ENCODE measurements around the gene HOXB6. TPM values are rescaled to one million over a fixed set of nuclear protein-coding genes. Genes with fewer than 3 reads are reported as not detected.

The HOXB6 gene
- total and polyA plus RNA-seq, 3 donors from 2014 or later, result 2.0 to 4.3 (median 3.0) TPM

DNA sequence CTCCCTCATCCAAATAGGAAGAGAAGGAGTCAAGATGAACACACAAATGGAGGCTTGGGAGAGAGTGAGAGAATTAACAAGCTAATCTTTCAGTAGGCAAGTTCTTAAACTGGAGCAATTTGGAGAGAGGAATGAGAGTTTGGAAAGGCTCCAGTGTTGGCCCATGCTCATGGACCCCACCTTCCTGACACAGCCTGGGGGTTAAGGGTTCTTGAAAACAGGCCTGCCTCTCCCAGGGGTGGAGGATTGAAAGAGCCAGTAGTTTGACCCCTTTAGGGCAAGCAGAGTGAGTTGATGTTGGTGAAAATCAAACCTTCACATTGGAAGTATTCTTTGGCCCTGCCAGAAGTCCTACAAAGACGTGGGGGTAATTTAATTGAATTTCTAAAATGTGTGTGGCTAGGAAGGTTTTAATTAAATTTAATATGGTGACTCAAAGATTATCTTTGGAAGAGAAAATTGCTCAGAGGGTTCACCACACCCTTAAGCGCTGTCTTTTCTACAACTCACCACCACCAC lies 20.5 kb downstream of the HOXB6 start:
- Histone ChIP-seq H3K27ac (no peak overlapping the region), H3K36me3 (ENCODE audit: low read depth, missing control alignments) (no peaks in the 10 kb centered on the region), H3K27me3 (no peaks in the 10 kb centered on the region), H3K4me1 (peaks cover 16% of the 10 kb centered on the region), H3K9me3 (no peaks in the 10 kb centered on the region), H3K4me3 (no peak overlapping the region)
- 24 to 29% methylated on average over 2 of the region's 2 CpGs for WGBS, 2 donors
- TF ChIP-seq, protein P1, sequence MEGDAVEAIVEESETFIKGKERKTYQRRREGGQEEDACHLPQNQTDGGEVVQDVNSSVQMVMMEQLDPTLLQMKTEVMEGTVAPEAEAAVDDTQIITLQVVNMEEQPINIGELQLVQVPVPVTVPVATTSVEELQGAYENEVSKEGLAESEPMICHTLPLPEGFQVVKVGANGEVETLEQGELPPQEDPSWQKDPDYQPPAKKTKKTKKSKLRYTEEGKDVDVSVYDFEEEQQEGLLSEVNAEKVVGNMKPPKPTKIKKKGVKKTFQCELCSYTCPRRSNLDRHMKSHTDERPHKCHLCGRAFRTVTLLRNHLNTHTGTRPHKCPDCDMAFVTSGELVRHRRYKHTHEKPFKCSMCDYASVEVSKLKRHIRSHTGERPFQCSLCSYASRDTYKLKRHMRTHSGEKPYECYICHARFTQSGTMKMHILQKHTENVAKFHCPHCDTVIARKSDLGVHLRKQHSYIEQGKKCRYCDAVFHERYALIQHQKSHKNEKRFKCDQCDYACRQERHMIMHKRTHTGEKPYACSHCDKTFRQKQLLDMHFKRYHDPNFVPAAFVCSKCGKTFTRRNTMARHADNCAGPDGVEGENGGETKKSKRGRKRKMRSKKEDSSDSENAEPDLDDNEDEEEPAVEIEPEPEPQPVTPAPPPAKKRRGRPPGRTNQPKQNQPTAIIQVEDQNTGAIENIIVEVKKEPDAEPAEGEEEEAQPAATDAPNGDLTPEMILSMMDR (IDR thresholded peaks at IDR 0.05), result no peak
- TF ChIP-seq POLR2A (IDR thresholded peaks at IDR 0.05), result no peak
- DNase-seq, result no peak
- intact Hi-C loops (cut with DNase I; ENCODE audit: low total_unique reads), result no loop called here

DNA sequence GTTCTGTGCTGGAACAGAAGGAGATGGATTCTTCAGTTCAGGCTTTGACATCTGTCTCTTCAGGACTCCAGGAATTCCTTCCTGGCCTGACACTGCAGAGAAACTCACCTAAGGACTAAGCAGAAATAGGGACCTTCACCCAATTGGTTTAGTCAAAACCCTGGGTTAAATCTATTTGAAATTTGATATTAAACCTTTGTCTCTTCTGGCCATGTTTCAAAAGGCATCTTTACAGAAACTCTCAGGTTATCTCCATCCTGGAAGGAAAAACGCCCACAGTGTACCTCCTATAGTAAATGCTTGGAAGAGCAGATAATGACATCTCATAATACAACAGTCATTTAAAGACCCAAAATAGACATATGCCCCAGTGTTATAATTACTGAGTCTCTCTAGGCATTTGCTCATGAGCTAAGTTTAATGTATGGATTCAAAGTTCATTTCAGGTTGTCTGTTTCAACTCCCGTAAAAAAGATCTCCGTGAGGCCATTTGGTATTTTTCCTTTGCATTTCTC lies 21.0 kb downstream of the HOXB6 start:
- no peak for DNase-seq
- Histone ChIP-seq H3K27ac (no peak overlapping the region), H3K36me3 (ENCODE audit: low read depth, missing control alignments) (no peaks in the 10 kb centered on the region), H3K9me3 (no peaks in the 10 kb centered on the region), H3K27me3 (no peaks in the 10 kb centered on the region), H3K4me3 (no peak overlapping the region), H3K4me1 (peaks cover 16% of the 10 kb centered on the region)
- intact Hi-C loops (cut with DNase I; ENCODE audit: low total_unique reads), result no loop called here
- WGBS, 2 donors, result 67 to 69% methylated on average over 3 of the region's 3 CpGs
- TF ChIP-seq, protein P1 (IDR thresholded peaks at IDR 0.05), result no peak
- no peak for TF ChIP-seq POLR2A (IDR thresholded peaks at IDR 0.05)

DNA sequence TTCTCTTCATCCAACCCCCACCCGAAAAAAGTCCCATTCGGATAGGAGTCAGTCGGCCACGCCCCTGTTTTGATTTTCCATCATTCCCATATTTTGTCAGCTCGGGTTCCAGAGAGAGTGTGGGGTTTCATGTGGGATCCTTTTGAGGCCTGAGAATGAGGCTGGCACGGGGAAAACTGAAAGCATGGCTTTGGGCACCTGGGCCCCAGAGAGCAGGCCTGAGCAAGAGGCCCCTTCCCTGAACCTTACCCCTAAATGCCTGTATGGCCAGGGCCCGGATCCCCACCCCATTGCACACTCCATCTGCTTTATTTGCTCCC lies 22.1 kb downstream of the HOXB6 start:
- H3K9me3 ChIP-seq, result no peaks in the 10 kb centered on the region
- H3K36me3 ChIP-seq (ENCODE audit: low read depth, missing control alignments), result no peaks in the 10 kb centered on the region
- H3K27me3 ChIP-seq, result no peaks in the 10 kb centered on the region
- WGBS, 2 donors, result 18 to 25% methylated on average over 7 of the region's 7 CpGs
- DNase-seq, result no peak
- intact Hi-C loops (cut with DNase I; ENCODE audit: low total_unique reads), result no loop called here
- peaks cover 16% of the 10 kb centered on the region for H3K4me1 ChIP-seq
- H3K4me3 ChIP-seq, result peak overlapping the region; percentile 41 to 53
- TF ChIP-seq, protein P1 (IDR thresholded peaks at IDR 0.05), result no peak
- no peak for TF ChIP-seq POLR2A (IDR thresholded peaks at IDR 0.05)
- no peak overlapping the region for H3K27ac ChIP-seq

DNA sequence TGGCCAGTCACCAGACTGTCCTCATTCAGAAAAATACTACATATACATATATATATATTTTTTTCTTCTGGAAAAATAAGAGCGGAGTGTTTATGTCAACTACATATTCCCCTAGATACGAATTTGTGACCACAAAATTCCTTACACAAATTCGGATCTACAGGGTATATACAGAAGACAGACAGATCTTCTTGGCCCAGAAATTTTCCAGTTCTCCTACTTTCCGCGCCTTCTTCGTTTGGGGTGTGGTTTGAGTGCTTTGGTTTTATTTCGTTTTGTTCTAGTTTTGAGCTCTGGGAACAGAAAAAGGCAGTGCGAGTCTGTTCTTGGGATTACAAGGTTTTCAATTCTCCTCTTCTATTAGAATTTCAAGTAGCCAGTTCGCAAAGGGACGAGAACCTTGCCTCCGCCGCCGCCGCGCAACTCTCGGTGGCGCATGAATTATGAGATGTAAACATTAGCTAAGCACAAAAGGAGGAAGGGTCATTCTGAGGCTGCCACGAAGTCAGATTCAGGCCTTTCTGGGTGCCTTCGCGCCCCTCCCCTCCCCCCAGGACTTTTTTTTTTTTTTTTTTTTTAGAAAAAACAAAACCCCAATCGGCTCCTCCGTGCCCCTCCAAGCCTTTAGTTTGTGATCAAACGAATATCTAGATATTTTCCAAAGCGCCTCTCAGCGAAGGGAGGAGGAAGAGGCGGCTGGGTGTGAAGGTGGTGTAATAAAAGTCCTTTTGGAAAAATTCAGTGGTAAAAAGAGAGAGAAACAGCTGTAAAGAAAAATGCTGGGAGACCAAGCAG lies 24.8 kb downstream of the HOXB6 start:
- peak overlapping the region in 1 of 2 donors; percentile 43 for H3K4me3 ChIP-seq
- H3K4me1 ChIP-seq, result peaks cover 7% of the 10 kb centered on the region
- no peak overlapping the region for H3K27ac ChIP-seq
- H3K36me3 ChIP-seq (ENCODE audit: low read depth, missing control alignments), result no peaks in the 10 kb centered on the region
- intact Hi-C loops (cut with DNase I; ENCODE audit: low total_unique reads), result no loop called here
- 10 to 14% methylated on average over 26 of the region's 26 CpGs for WGBS, 2 donors
- no peak for TF ChIP-seq POLR2A (IDR thresholded peaks at IDR 0.05)
- TF ChIP-seq, protein P1 (IDR thresholded peaks at IDR 0.05), result no peak
- no peak for DNase-seq
- H3K27me3 ChIP-seq, result no peaks in the 10 kb centered on the region
- no peaks in the 10 kb centered on the region for H3K9me3 ChIP-seq

DNA sequence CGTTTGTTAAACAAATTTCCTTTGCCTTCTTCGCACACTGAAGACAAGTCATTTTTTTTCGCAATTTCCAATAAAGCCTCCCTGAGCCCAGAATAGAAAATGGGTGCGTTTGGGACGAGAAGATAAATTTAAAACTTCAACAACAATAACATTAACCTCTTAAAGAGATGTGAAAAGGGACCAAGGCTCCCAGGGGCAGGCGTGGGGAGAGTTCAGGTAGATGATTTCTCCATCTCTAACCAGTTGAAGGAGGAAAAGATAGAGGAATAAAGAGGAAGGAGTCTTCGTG lies 25.4 kb downstream of the HOXB6 start:
- H3K27me3 ChIP-seq, result no peaks in the 10 kb centered on the region
- no peaks in the 10 kb centered on the region for H3K9me3 ChIP-seq
- peaks cover 6% of the 10 kb centered on the region for H3K4me1 ChIP-seq
- peak overlapping the region in 1 of 2 donors; percentile 43 for H3K4me3 ChIP-seq
- H3K36me3 ChIP-seq (ENCODE audit: low read depth, missing control alignments), result no peaks in the 10 kb centered on the region
- TF ChIP-seq POLR2A (IDR thresholded peaks at IDR 0.05), result no peak
- TF ChIP-seq, protein P1 (IDR thresholded peaks at IDR 0.05), result no peak
- H3K27ac ChIP-seq, result no peak overlapping the region
- no peak for DNase-seq
- WGBS, 2 donors, result 14 to 20% methylated on average over 7 of the region's 7 CpGs
- intact Hi-C loops (cut with DNase I; ENCODE audit: low total_unique reads), result no loop called here

Measured in testis (tissue), 3 donors.